Smooth muscle cell (in vitro differentiated cells): Measurements from ENCODE around the gene SIL1. TPM values are rescaled to one million over a fixed set of nuclear protein-coding genes. Genes with fewer than 3 reads are reported as not detected.
"Not testable (repeated sequence)": the region's sequence is repeated elsewhere in the genome, so short reads cannot be mapped to it uniquely, and the experiment has no call there.

ENCODE experiments used
- DNase-seq: peaks from one replicate; lab custom pipeline; 2025; ENCODE audit not compliant: unreplicated experiment; lab: John Stamatoyannopoulos, UW
- H2AFZ ChIP-seq: fragments of 200-600 bp; sonication (generic); 2 replicates; pipeline ENCODE4 v1.6.0; 2016; ENCODE audit warnings: antibody characterized with exemption, low read depth, mild to moderate bottlenecking
- H3F3A ChIP-seq: fragments of 200-600 bp; sonication (generic); 2 replicates; pipeline ENCODE4 v1.6.0; 2017; ENCODE audit warnings: antibody characterized with exemption, low read depth
- H3K27ac ChIP-seq: fragments of 200-600 bp; sonication (generic); 2 replicates; pipeline ENCODE4 v1.5.1; 2016; ENCODE audit warnings: low read depth, mild to moderate bottlenecking
- H3K27me3 ChIP-seq: fragments of 200-600 bp; sonication (generic); 2 replicates; pipeline ENCODE4 v1.6.1; 2016; ENCODE audit warnings: low read depth, mild to moderate bottlenecking
- H3K36me3 ChIP-seq: fragments of 200-600 bp; sonication (generic); 2 replicates; pipeline ENCODE4 v1.5.1; 2016; ENCODE audit warnings: low read depth
- H3K4me1 ChIP-seq: fragments of 200-600 bp; sonication (generic); 2 replicates; pipeline ENCODE4 v1.5.1; 2016; ENCODE audit warnings: low read depth
- H3K4me2 ChIP-seq: fragments of 200-600 bp; sonication (generic); 2 replicates; pipeline ENCODE4 v1.6.0; 2016; ENCODE audit warnings: mild to moderate bottlenecking
- H3K4me3 ChIP-seq: fragments of 200-600 bp; sonication (generic); 2 replicates; pipeline ENCODE4 v1.5.1; 2016; ENCODE audit warnings: mild to moderate bottlenecking
- H3K79me2 ChIP-seq: fragments of 200-600 bp; sonication (generic); 2 replicates; pipeline ENCODE4 v1.6.0; 2016; ENCODE audit warnings: low read depth, mild to moderate bottlenecking
- H3K9ac ChIP-seq: fragments of 200-600 bp; sonication (generic); 2 replicates; pipeline ENCODE4 v1.6.0; 2016; ENCODE audit warnings: low read depth
- H3K9me3 ChIP-seq: fragments of 200-600 bp; sonication (generic); replicated peaks from 2 replicates; pipeline ENCODE4 v1.5.1; 2016; ENCODE audit warnings: low read depth
- H4K20me1 ChIP-seq: fragments of 200-600 bp; sonication (generic); 2 replicates; pipeline ENCODE4 v1.6.0; 2016; ENCODE audit warnings: low read depth
- WGBS: methylation state at CpG from one replicate; pipeline ENCODE4 v1.1.7; 2016; ENCODE audit warnings: low lambda C conversion rate; 5-methylcytosine and 5-hydroxymethylcytosine counted together
- polyA plus RNA-seq: library from polyadenylated mRNA; unstranded; fragments of >200 nt; fragmentation: Nextera tagmentation; extraction: Ambion mirVana; gene quantifications from 2 replicates; pipeline ENCODE4 v1.2.1, GENCODE V29; 2016
- total RNA-seq: library from RNA; depleted of rRNA; stranded (reverse); fragments of >200 nt; gene quantifications from 2 replicates; pipeline ENCODE4 v1.2.3, GENCODE V29; 2014
- TF ChIP-seq, protein P1 (sequence below): fragments of 200-600 bp; sonication (generic); IDR thresholded peaks from 2 replicates; pipeline ENCODE4 v1.5.1; 2017; ENCODE audit warnings: borderline replicate concordance, mild to moderate bottlenecking, antibody characterized with exemption; ENCODE audit not compliant: insufficient read depth, poor library complexity, severe bottlenecking

Gene SIL1
- total and polyA plus RNA-seq, 2 experiments from 2014 or later, result 45.5 to 119 TPM

DNA sequence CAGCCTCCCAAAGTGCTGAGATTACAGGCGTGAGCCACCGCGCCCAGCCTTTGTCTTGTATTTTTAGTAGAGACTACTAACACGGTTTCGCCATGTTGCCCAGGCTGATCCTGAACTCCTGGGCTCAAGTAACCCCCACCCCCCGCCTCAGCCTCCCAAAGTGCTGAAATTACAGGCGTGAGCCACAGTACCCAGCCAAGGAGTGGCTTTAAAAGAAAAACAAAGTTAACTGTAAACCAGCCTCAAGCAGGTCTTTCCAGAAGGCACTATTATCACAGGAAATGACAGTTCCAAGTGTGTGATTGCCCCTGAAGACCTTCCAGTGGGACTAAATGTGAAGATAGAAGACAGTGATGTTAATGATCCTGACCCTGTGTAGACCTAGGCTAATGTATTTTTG, 31.1 kb downstream of the SIL1 start:
- Histone ChIP-seq H3K9ac (no peak overlapping the region), H3K9me3 (peaks cover 5% of the 10 kb centered on the region), H4K20me1 (peaks cover 15% of the 10 kb centered on the region), H3F3A (no peaks in the 10 kb centered on the region), H3K27ac (no peak overlapping the region), H3K79me2 (peaks cover 6% of the 10 kb centered on the region), H3K27me3 (no peaks in the 10 kb centered on the region), H2AFZ (no peak overlapping the region), H3K4me3 (no peak overlapping the region), H3K4me2 (no peak overlapping the region), H3K4me1 (peaks cover 6% of the 10 kb centered on the region), H3K36me3 (no peaks in the 10 kb centered on the region)
- TF ChIP-seq, protein P1, sequence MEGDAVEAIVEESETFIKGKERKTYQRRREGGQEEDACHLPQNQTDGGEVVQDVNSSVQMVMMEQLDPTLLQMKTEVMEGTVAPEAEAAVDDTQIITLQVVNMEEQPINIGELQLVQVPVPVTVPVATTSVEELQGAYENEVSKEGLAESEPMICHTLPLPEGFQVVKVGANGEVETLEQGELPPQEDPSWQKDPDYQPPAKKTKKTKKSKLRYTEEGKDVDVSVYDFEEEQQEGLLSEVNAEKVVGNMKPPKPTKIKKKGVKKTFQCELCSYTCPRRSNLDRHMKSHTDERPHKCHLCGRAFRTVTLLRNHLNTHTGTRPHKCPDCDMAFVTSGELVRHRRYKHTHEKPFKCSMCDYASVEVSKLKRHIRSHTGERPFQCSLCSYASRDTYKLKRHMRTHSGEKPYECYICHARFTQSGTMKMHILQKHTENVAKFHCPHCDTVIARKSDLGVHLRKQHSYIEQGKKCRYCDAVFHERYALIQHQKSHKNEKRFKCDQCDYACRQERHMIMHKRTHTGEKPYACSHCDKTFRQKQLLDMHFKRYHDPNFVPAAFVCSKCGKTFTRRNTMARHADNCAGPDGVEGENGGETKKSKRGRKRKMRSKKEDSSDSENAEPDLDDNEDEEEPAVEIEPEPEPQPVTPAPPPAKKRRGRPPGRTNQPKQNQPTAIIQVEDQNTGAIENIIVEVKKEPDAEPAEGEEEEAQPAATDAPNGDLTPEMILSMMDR, result no peak
- 66% methylated on average over 7 of the region's 7 CpGs for WGBS
- no peak for DNase-seq

DNA sequence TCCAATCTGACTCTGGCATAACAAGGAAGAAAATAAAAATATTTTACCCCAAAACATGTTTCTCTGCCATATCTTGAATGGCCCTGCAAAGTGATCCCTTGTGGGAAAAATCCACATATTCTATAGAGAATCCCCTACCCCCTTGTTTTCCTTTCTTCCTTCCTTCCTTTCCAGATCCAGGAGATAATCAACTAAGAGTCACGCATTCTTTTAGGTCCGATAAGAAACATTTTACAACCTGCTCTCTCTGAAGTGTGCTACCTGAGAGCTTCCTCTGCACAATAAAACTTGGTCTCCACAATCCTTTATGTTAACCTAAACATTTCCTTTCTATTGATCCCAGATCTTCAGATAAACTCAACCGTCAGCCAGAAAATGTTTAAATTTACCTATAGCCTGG, 33.3 kb downstream of the SIL1 start:
- not testable (repeated sequence) for H3K36me3 ChIP-seq, H3K4me3 ChIP-seq, H3K9ac ChIP-seq, H3F3A ChIP-seq, H2AFZ ChIP-seq, H3K27ac ChIP-seq, H3K4me2 ChIP-seq, H3K4me1 ChIP-seq, DNase-seq, H3K27me3 ChIP-seq, H3K9me3 ChIP-seq
- H3K79me2 ChIP-seq, result peaks cover 12% of the 10 kb centered on the region
- WGBS, result 40% methylated on average over 3 of the region's 3 CpGs
- H4K20me1 ChIP-seq, result peaks cover 18% of the 10 kb centered on the region

DNA sequence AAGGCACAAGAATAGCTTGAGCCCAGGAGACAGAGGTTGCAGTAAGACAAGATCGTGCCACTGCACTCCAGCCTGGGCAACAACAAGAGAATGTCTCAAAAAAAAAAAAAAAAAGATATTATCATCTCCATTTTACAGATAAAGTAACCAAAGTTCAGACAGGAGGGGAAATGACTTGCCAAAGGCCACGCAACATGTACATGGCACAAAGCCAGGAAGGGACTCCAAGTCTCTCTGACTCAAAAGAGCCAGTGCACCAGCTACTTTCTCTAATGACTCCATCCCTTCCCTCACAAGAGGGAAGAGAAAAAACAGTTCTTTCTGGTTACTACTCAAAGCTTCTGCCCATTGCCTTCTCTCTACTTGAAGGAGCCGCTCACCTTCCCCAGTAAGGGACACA, 34.1 kb downstream of the SIL1 start:
- H3K4me3 ChIP-seq, result no peak overlapping the region
- WGBS, result 100% methylated on average over 3 of the region's 3 CpGs
- H3K27me3 ChIP-seq, result no peaks in the 10 kb centered on the region
- H3K4me1 ChIP-seq, result peaks cover 6% of the 10 kb centered on the region
- peaks cover 12% of the 10 kb centered on the region for H3K79me2 ChIP-seq
- no peak overlapping the region for H3K27ac ChIP-seq
- no peak overlapping the region for H3K4me2 ChIP-seq
- no peak overlapping the region for H3K9ac ChIP-seq
- no peak for DNase-seq
- peaks cover 21% of the 10 kb centered on the region for H4K20me1 ChIP-seq
- no peaks in the 10 kb centered on the region for H3F3A ChIP-seq
- no peaks in the 10 kb centered on the region for H3K36me3 ChIP-seq
- no peaks in the 10 kb centered on the region for H3K9me3 ChIP-seq
- no peak overlapping the region for H2AFZ ChIP-seq
- TF ChIP-seq, protein P1, result no peak

DNA sequence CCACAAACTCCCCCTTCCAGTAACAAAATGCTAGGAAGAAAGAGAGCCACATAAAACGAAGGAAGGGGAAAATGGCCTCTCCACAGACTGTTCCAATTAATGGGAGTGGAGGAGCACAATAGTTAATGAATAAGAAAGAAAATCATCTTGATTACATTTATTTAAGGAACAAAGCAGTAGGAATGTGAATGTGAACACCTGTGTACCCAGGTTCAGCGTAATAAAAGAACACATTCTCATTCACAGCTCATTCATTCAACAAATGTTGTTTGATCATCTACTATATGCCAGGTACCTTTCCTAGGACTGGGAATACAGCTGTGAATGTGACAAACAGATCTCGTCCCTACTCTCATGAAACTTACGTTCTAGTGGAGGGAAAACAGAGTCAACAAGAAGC, 35.7 kb downstream of the SIL1 start:
- peaks cover 12% of the 10 kb centered on the region for H3K79me2 ChIP-seq
- no peak overlapping the region for H3K4me2 ChIP-seq
- peaks cover 31% of the 10 kb centered on the region for H4K20me1 ChIP-seq
- no peak overlapping the region for H3K4me3 ChIP-seq
- 78% methylated on average over 4 of the region's 4 CpGs for WGBS
- H3K27ac ChIP-seq, result no peak overlapping the region
- no peaks in the 10 kb centered on the region for H3K36me3 ChIP-seq
- H3K4me1 ChIP-seq, result no peaks in the 10 kb centered on the region
- H3K27me3 ChIP-seq, result no peaks in the 10 kb centered on the region
- TF ChIP-seq, protein P1, result no peak
- no peak overlapping the region for H3K9ac ChIP-seq
- no peak for DNase-seq
- H3F3A ChIP-seq, result no peaks in the 10 kb centered on the region
- no peak overlapping the region for H2AFZ ChIP-seq
- H3K9me3 ChIP-seq, result no peaks in the 10 kb centered on the region
